Neural cell (in vitro differentiated cells): ENCODE results near the gene SNAPIN. TPM values are rescaled to one million over a fixed set of nuclear protein-coding genes. Genes with fewer than 3 reads are reported as not detected.

Experiments
- H2AFZ ChIP-seq: fragments of 200-600, 300-800 bp; sonication (generic), shearing (Covaris generic); 2 replicates; pipeline ENCODE4 v1.6.0; 2014; ENCODE audit warnings: low read depth, mild to moderate bottlenecking, antibody characterized with exemption, low read length, moderate library complexity
- H3F3A ChIP-seq: fragments of 200-600 bp; shearing (Covaris generic); 2 replicates; pipeline ENCODE4 v1.6.1; 2016; ENCODE audit warnings: mild to moderate bottlenecking, moderate library complexity, mixed read lengths, antibody characterized with exemption, low read length; ENCODE audit not compliant: insufficient read depth, poor library complexity, severe bottlenecking
- H3K27ac ChIP-seq: fragments of 200-600, 300-800 bp; sonication (generic), shearing (Covaris generic); 2 replicates; pipeline ENCODE4 v1.5.1; 2014; ENCODE audit warnings: mild to moderate bottlenecking, low read length, moderate library complexity
- H3K27me3 ChIP-seq: fragments of 300-800, 200-600 bp; sonication (generic), shearing (Covaris generic); 2 replicates; pipeline ENCODE4 v1.6.0; 2014; ENCODE audit warnings: mild to moderate bottlenecking, low read depth, low read length, moderate library complexity; ENCODE audit not compliant: insufficient read depth
- H3K36me3 ChIP-seq: fragments of 300-800, 200-600 bp; sonication (generic), shearing (Covaris generic); 2 replicates; pipeline ENCODE4 v1.5.1; 2014; ENCODE audit warnings: mild to moderate bottlenecking, antibody characterized with exemption, low read length, moderate library complexity; ENCODE audit not compliant: insufficient read depth
- H3K4me2 ChIP-seq: fragments of 300-800, 200-600 bp; sonication (generic), shearing (Covaris generic); 2 replicates; pipeline ENCODE4 v1.6.0; 2014; ENCODE audit warnings: mild to moderate bottlenecking, low read length
- H3K4me3 ChIP-seq: fragments of 300-800, 200-600 bp; sonication (generic), shearing (Covaris generic); 2 replicates; pipeline ENCODE4 v1.5.1; 2014; ENCODE audit warnings: mild to moderate bottlenecking, low read length, moderate library complexity
- H3K79me2 ChIP-seq: fragments of 200-600 bp; shearing (Covaris generic); replicated peaks from 2 replicates; pipeline ENCODE4 v1.6.0; 2014; ENCODE audit warnings: mild to moderate bottlenecking, low read length, moderate library complexity; ENCODE audit not compliant: insufficient read depth
- H3K9ac ChIP-seq: fragments of 300-800, 200-600 bp; sonication (generic), shearing (Covaris generic); 2 replicates; pipeline ENCODE4 v1.6.1; 2016; ENCODE audit warnings: mild to moderate bottlenecking, low read length, mixed read lengths
- H3K9me2 ChIP-seq: fragments of 200-600 bp; shearing (Covaris generic); 2 replicates; pipeline ENCODE4 v1.6.1; 2016; ENCODE audit warnings: mild to moderate bottlenecking, low read length, mixed read lengths; ENCODE audit not compliant: insufficient read depth
- H3K9me3 ChIP-seq: fragments of 200-600, 300-800 bp; sonication (generic), shearing (Covaris generic); 2 replicates; pipeline ENCODE4 v1.6.1; 2016; ENCODE audit warnings: mild to moderate bottlenecking, mixed run types, low read length, moderate library complexity, mixed read lengths
- H4K20me1 ChIP-seq: fragments of 200-600 bp; shearing (Covaris generic); 2 replicates; pipeline ENCODE4 v1.6.1; 2016; ENCODE audit warnings: mild to moderate bottlenecking, mixed run types; ENCODE audit not compliant: insufficient read depth
- EP300 ChIP-seq: fragments of 450-650 bp; conservative IDR thresholded peaks from 2 replicates; pipeline ENCODE4 v1.6.1; 2014; ENCODE audit warnings: antibody characterized with exemption, mild to moderate bottlenecking, moderate library complexity; ENCODE audit not compliant: poor library complexity, severe bottlenecking
- EZH2 ChIP-seq: fragments of 200-600, 300-800 bp; shearing (Covaris generic), sonication (generic); IDR thresholded peaks from 2 replicates; pipeline ENCODE4 v1.6.1; 2014; ENCODE audit warnings: antibody characterized with exemption, low read length, borderline replicate concordance, mild to moderate bottlenecking; ENCODE audit not compliant: insufficient read depth, poor library complexity, severe bottlenecking
- MXI1 ChIP-seq: fragments of 450-650 bp; conservative IDR thresholded peaks from 2 replicates; pipeline ENCODE4 v1.6.1; 2014; ENCODE audit warnings: antibody characterized with exemption, mild to moderate bottlenecking; ENCODE audit not compliant: poor library complexity, severe bottlenecking
- POLR2AphosphoS5 ChIP-seq: IDR thresholded peaks from 2 replicates; pipeline ENCODE4 v1.6.1; 2012
- RAD21 ChIP-seq: fragments of 450-650 bp; conservative IDR thresholded peaks from 2 replicates; pipeline ENCODE4 v1.6.1; 2014; ENCODE audit warnings: antibody characterized with exemption, mild to moderate bottlenecking, moderate library complexity
- SMC3 ChIP-seq: fragments of 450-650 bp; conservative IDR thresholded peaks from 2 replicates; pipeline ENCODE4 v1.6.1; 2014; ENCODE audit warnings: antibody characterized with exemption, mild to moderate bottlenecking, moderate library complexity; ENCODE audit not compliant: poor library complexity
- TAF1 ChIP-seq: IDR thresholded peaks from 2 replicates; pipeline ENCODE4 v1.6.1; 2012; ENCODE audit warnings: low read depth
- polyA plus RNA-seq: library from polyadenylated mRNA; depleted of rRNA; stranded (reverse); fragments of >200 nt; gene quantifications from 2 replicates; pipeline ENCODE4 v1.2.3, GENCODE V29; 2014
- TF ChIP-seq, protein P1 (sequence below): IDR thresholded peaks from 2 replicates; pipeline ENCODE4 v1.6.1; 2012; ENCODE audit warnings: borderline replicate concordance
- TF ChIP-seq, protein P2 (sequence below): fragments of 450-650 bp; IDR thresholded peaks from 2 replicates; pipeline ENCODE4 v1.5.1; 2014; ENCODE audit warnings: antibody characterized with exemption, mild to moderate bottlenecking, moderate library complexity; ENCODE audit not compliant: poor library complexity, severe bottlenecking

SNAPIN gene
- polyA plus RNA-seq, 1 donor from 2014 or later = 100.0 TPM

DNA sequence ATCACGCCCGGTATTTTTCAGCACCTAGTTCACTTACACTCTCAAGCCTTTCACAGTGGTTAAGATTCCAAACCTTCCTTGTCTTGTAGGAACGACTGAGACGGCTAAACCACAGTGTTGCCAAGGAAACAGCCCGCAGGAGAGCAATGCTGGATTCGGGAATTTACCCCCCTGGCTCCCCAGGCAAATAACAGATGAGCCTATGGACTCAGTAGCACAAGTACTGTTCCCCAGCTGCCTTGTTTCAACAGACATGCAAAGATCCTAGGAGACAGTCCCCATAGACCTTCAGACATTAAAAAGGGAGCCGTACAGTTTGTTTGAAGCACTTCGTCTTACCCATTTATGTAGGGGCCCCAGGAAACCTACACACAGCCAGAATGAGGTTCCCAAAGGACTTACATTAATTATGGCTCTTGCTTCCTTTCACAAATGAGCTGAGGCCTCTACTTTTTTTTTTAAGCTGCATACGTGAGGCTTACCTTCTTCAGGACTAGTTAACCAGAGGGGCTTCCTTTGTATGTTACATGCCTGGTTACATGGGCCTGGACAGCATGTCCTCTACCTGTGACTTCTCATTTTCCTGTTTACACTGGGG, 2.7 kb downstream of the SNAPIN start:
- Histone ChIP-seq H3K27ac (no peak overlapping the region), H3K79me2 (peaks cover 15% of the 10 kb centered on the region), H3K9me3 (no peaks in the 10 kb centered on the region), H3K4me3 (no peak overlapping the region), H2AFZ (no peak overlapping the region), H3K27me3 (no peaks in the 10 kb centered on the region), H3K4me2 (no peak overlapping the region), H3K9ac (no peak overlapping the region), H3K9me2 (no peaks in the 10 kb centered on the region), H4K20me1 (no peaks in the 10 kb centered on the region), H3K36me3 (no peaks in the 10 kb centered on the region), H3F3A (peaks cover 3% of the 10 kb centered on the region)
- TF ChIP-seq MXI1 = no peak
- no peak for TF ChIP-seq POLR2AphosphoS5
- TF ChIP-seq EP300 = no peak
- no peak for TF ChIP-seq RAD21
- TF ChIP-seq, protein P1, sequence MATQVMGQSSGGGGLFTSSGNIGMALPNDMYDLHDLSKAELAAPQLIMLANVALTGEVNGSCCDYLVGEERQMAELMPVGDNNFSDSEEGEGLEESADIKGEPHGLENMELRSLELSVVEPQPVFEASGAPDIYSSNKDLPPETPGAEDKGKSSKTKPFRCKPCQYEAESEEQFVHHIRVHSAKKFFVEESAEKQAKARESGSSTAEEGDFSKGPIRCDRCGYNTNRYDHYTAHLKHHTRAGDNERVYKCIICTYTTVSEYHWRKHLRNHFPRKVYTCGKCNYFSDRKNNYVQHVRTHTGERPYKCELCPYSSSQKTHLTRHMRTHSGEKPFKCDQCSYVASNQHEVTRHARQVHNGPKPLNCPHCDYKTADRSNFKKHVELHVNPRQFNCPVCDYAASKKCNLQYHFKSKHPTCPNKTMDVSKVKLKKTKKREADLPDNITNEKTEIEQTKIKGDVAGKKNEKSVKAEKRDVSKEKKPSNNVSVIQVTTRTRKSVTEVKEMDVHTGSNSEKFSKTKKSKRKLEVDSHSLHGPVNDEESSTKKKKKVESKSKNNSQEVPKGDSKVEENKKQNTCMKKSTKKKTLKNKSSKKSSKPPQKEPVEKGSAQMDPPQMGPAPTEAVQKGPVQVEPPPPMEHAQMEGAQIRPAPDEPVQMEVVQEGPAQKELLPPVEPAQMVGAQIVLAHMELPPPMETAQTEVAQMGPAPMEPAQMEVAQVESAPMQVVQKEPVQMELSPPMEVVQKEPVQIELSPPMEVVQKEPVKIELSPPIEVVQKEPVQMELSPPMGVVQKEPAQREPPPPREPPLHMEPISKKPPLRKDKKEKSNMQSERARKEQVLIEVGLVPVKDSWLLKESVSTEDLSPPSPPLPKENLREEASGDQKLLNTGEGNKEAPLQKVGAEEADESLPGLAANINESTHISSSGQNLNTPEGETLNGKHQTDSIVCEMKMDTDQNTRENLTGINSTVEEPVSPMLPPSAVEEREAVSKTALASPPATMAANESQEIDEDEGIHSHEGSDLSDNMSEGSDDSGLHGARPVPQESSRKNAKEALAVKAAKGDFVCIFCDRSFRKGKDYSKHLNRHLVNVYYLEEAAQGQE = no peak
- no peak for TF ChIP-seq EZH2
- TF ChIP-seq, protein P2, sequence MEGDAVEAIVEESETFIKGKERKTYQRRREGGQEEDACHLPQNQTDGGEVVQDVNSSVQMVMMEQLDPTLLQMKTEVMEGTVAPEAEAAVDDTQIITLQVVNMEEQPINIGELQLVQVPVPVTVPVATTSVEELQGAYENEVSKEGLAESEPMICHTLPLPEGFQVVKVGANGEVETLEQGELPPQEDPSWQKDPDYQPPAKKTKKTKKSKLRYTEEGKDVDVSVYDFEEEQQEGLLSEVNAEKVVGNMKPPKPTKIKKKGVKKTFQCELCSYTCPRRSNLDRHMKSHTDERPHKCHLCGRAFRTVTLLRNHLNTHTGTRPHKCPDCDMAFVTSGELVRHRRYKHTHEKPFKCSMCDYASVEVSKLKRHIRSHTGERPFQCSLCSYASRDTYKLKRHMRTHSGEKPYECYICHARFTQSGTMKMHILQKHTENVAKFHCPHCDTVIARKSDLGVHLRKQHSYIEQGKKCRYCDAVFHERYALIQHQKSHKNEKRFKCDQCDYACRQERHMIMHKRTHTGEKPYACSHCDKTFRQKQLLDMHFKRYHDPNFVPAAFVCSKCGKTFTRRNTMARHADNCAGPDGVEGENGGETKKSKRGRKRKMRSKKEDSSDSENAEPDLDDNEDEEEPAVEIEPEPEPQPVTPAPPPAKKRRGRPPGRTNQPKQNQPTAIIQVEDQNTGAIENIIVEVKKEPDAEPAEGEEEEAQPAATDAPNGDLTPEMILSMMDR = no peak
- no peak for TF ChIP-seq TAF1
- TF ChIP-seq SMC3 = no peak

DNA sequence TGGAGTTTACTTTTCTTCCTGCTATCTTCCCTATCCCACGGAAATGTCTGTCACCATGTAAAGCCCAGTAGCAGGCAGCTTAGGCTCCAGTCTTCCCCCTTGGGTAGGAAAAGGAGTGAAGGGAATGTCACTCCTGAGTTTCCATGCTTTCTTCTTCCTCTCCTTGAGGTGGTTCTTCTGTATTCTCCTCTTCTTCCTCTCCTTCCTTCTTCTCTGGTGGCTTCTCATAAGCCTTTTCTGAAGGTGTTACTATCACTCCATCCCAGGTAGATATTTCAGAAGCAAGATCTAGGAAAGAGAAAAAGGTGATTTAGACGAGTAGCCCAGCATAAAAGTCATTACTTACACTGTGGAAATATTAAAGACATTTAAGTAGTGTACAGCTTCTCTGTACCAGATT, 3.8 kb downstream of the SNAPIN start:
- Histone ChIP-seq H3K9ac (no peak overlapping the region), H3K9me3 (no peaks in the 10 kb centered on the region), H2AFZ (no peak overlapping the region), H3K27me3 (no peaks in the 10 kb centered on the region), H3K4me2 (no peak overlapping the region), H3K79me2 (peaks cover 15% of the 10 kb centered on the region), H3F3A (peaks cover 3% of the 10 kb centered on the region), H3K36me3 (peaks cover 2% of the 10 kb centered on the region), H3K4me3 (no peak overlapping the region), H4K20me1 (no peaks in the 10 kb centered on the region), H3K9me2 (no peaks in the 10 kb centered on the region), H3K27ac (no peak overlapping the region)
- TF ChIP-seq RAD21 (no peak), EP300 (no peak), MXI1 (no peak), TAF1 (no peak), POLR2AphosphoS5 (no peak), SMC3 (no peak), EZH2 (no peak)
- TF ChIP-seq, protein P2 = no peak
- TF ChIP-seq, protein P1 = no peak
